ENCODE results near the gene INHA.

DNA sequence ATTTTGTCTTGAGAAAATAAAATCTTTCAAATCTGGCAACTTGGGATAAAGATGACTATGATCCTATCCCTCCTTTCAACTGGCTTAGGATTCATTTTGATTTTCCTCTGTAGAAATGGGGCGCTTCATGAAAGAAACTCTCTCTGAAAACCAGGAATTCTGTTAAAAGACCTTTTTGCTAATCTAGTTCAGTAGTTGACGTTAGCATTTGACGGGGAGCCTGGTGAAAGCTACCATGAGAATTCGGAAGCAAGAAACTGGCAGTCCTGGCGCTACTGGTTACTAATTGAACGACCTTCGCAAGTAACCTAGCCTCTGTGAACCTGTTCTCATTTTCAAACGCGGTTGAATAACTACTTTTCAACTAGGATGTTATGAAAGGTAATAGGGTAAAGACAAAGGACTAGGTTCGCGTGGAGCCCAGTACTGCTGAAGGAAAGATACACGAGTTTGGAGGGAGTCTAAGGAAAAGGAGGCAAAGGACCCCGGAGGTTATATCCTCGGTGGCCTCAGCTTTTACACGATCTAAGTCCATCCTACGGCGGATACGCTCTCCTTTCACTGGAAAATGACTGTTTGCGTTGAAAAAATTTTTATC is 24.9 kb downstream of the INHA start:
- TF ChIP-seq, protein P1, sequence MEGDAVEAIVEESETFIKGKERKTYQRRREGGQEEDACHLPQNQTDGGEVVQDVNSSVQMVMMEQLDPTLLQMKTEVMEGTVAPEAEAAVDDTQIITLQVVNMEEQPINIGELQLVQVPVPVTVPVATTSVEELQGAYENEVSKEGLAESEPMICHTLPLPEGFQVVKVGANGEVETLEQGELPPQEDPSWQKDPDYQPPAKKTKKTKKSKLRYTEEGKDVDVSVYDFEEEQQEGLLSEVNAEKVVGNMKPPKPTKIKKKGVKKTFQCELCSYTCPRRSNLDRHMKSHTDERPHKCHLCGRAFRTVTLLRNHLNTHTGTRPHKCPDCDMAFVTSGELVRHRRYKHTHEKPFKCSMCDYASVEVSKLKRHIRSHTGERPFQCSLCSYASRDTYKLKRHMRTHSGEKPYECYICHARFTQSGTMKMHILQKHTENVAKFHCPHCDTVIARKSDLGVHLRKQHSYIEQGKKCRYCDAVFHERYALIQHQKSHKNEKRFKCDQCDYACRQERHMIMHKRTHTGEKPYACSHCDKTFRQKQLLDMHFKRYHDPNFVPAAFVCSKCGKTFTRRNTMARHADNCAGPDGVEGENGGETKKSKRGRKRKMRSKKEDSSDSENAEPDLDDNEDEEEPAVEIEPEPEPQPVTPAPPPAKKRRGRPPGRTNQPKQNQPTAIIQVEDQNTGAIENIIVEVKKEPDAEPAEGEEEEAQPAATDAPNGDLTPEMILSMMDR (IDR thresholded peaks at IDR 0.05; ENCODE audit: insufficient read depth, low read depth, low read length) = no peak
- TF ChIP-seq EZH2 (IDR thresholded peaks at IDR 0.05; ENCODE audit: insufficient read depth, low read length) = no peak

All from astrocyte (in vitro differentiated cells and primary cell).